Heart left ventricle (tissue), 16 donors: Measurements from ENCODE around the gene GPR148. TPM values are rescaled to one million over a fixed set of nuclear protein-coding genes. Genes with fewer than 3 reads are reported as not detected.

Source experiments
- ATAC-seq, 4 donors: fragments of 200-7000 bp; cut with Tn5 transposase; one replicate each; pipeline ENCODE4 v1.9.1; 2020 to 2022; ENCODE audit warnings: moderate library complexity in 4 of 4, mild to moderate bottlenecking in 3 of 4, moderate number of reproducible peaks in 1 of 4
- DNase-seq, 5 donors: peaks; one replicate each; pipeline ENCODE4 v3.0.0-alpha.2; 2020
- H3K27ac ChIP-seq, 12 donors: fragments of 200-600 bp; sonication (generic) in 4 of 12; one replicate each; pipeline versions ENCODE4 v1.5.0 to v1.8.0; 2016 to 2022; ENCODE audit warnings: mild to moderate bottlenecking in 2 of 12
- H3K27me3 ChIP-seq, 9 donors: fragments of 200-600 bp; sonication (generic) in 2 of 9; one replicate each; pipeline versions ENCODE4 v1.5.1 to v1.8.0; 2016 to 2022; ENCODE audit warnings: mild to moderate bottlenecking in 3 of 9
- H3K36me3 ChIP-seq, 9 donors: fragments of 200-600 bp; sonication (generic) in 2 of 9; one replicate each; pipeline versions ENCODE4 v1.5.0 to v1.8.0; 2018 to 2022; ENCODE audit warnings: mild to moderate bottlenecking in 2 of 9
- H3K4me1 ChIP-seq, 12 donors: fragments of 200-600 bp; sonication (generic) in 4 of 12; one replicate each; pipeline versions ENCODE4 v1.5.0 to v1.8.0; 2016 to 2022; ENCODE audit warnings: mild to moderate bottlenecking in 3 of 12
- H3K4me3 ChIP-seq, 12 donors: fragments of 200-600 bp; sonication (generic) in 4 of 12; one replicate each; pipeline versions ENCODE4 v1.5.0 to v1.8.0; 2017 to 2022; ENCODE audit warnings: mild to moderate bottlenecking in 9 of 12, moderate library complexity in 4 of 12
- H3K9me3 ChIP-seq, 12 donors: fragments of 200-600 bp; sonication (generic) in 4 of 12; one replicate each; pipeline versions ENCODE4 v1.5.0 to v1.8.0; 2016 to 2022; ENCODE audit warnings: mild to moderate bottlenecking in 1 of 12
- CTCF ChIP-seq, 12 donors: fragments of 200-600 bp; sonication (generic) in 4 of 12; IDR thresholded peaks; one replicate each; pipeline versions ENCODE4 v1.5.0 to v1.8.0; 2018 to 2022; ENCODE audit warnings: antibody characterized with exemption in 12 of 12, mild to moderate bottlenecking in 5 of 12
- POLR2A ChIP-seq, 2 donors: fragments of 450-650 bp; IDR thresholded peaks; one replicate each; pipeline ENCODE4 v1.6.1; 2017; ENCODE audit warnings: antibody characterized with exemption in 2 of 2, mild to moderate bottlenecking in 2 of 2, moderate library complexity in 2 of 2
- WGBS, 4 donors: extraction: QIAGEN DNeasy Blood & Tissue Kit in 2 of 4; methylation state at CpG; one replicate each; pipeline versions ENCODE4 v1.1.5 to v1.1.7; 2013 to 2018; 5-methylcytosine and 5-hydroxymethylcytosine counted together
- intact Hi-C, 10 donors: fragments of 100-400 bp; cut with DNase I; formaldehyde crosslinking; loops; one replicate each; pipeline versions ENCODE4 v1.11.1 to v1.14.2; 2022
- polyA plus RNA-seq, 2 donors: library from polyadenylated mRNA; stranded (reverse); fragments of 200-250 nt; gene quantifications; one replicate each; pipeline ENCODE4 v1.2.3, GENCODE V29; 2013
- total RNA-seq, 9 donors: library from RNA; depleted of rRNA in 2 of 9; stranded (reverse); fragments of >200 nt in 2 of 9; fragmentation: NEBNext Ultra II Directional in 3 of 9; extraction: Animal tissue kit (Norgen Biotek cat#: 25700) in 3 of 9; gene quantifications; one replicate each; pipeline versions ENCODE4 v1.1.0 to v1.2.4, GENCODE V29; 2016 to 2023
- donor health status: ischemic (EF 13 %, LVEDD 7.1; RV severe dilation, severe dysfunction).
- donor health status: healthy with polysubstance abuse.
- donor health status: DM: no; HTN: yes; CAD: no.
- donor health status: DM: no; HTN: no; CAD: no.
- donor health status: ischemic (EF 25% LVEDD 6.9; RV normal size, moderate dysfunction).
- donor health status: ischemic (EF 25% LVEDD 5.7; RV mildly dilated, moderate dysfunction).
- donor health status: healthy.
- donor health status: DM: yes; HTN: yes; CAD: no.
- donor health status: ischemic (EF 35%, LVEDD 5.7; RV mildly dilated, moderate dysfunction).
- donor health status: nonischemic (EF 11% LVEDD 7.7; RV severe dilation, severe dysfunction).
- donor health status: DM: yes; HTN: yes; CAD: no.
- donor health status: PGD.
- donor health status: ischemic (EF 29% LVEDD 5.4; RV normal size, mild dysfunction).
- donor health status: nonischemic (EF 23%, LVEDD 6.1; RV moderate dilation, normal function).

The GPR148 gene
- total and polyA plus RNA-seq, 11 donors = not detected

- TF ChIP-seq POLR2A (IDR thresholded peaks at IDR 0.05) = no peak
- TF ChIP-seq CTCF (IDR thresholded peaks at IDR 0.05) = no peak
- Histone ChIP-seq H3K27ac (no peak overlapping the region), H3K4me1 (no peaks in the 10 kb centered on the region), H3K36me3 (no peaks in the 10 kb centered on the region), H3K4me3 (no peak overlapping the region), H3K9me3 (no peaks in the 10 kb centered on the region), H3K27me3 (peaks cover 0 to 41% (median 0%) of the 10 kb centered on the region in 9 donors)
- ATAC-seq = no peak
- 61 to 70% (median 62%) methylated on average over 2 to 7 of the region's 7 CpGs for WGBS, 4 donors
- intact Hi-C loops = no loop called here
- no peak for DNase-seq
Measured at GRCh38 chr2:130767408-130767775, 38.5 kb downstream of the GPR148 start.

GRCh38 chr2:130768191-130768855 is 39.5 kb downstream of the GPR148 start:
- H3K27me3 ChIP-seq = peaks cover 0 to 35% (median 0%) of the 10 kb centered on the region in 9 donors
- intact Hi-C loops = no loop called here
- H3K9me3 ChIP-seq = peaks cover 0 to 6% (median 0%) of the 10 kb centered on the region in 12 donors
- H3K4me3 ChIP-seq = no peak overlapping the region
- ATAC-seq (no peak), DNase-seq (no peak)
- TF ChIP-seq POLR2A (IDR thresholded peaks at IDR 0.05) (no peak), CTCF (IDR thresholded peaks at IDR 0.05) (no peak)
- no peaks in the 10 kb centered on the region for H3K36me3 ChIP-seq
- H3K27ac ChIP-seq = no peak overlapping the region
- no peaks in the 10 kb centered on the region for H3K4me1 ChIP-seq
- WGBS, 4 donors = 76 to 82% (median 79%) methylated on average over 16 to 17 of the region's 17 CpGs

DNA sequence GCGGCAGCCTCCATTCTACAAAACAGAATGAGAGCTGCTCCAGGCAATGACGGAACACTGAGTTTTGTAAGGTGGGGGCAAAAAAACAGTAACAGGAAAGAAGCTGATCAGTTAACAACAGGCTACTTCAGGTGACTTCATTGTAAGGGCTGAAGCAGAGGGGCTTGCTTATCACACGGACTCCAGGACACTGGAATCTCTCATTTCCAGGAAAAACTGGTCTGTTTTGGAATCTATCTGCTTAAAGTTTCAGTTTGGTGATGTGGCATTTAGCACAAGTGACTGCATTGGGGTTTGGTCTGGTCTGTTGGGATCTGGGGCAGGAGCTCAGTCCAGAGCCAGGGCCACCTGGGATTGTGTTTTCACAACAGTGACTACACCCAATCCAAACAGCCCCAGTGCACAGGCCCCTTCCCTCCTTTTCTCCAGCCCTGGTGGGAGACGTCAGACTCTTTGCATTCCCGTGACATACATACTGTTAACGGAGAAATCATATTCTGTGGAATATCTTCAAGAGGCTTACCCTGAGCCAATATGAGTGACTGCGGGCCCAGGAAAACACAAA is 40.6 kb downstream of the GPR148 start:
- no peak for TF ChIP-seq CTCF (IDR thresholded peaks at IDR 0.05)
- no peak for TF ChIP-seq POLR2A (IDR thresholded peaks at IDR 0.05)
- intact Hi-C loops = no loop called here
- Histone ChIP-seq H3K4me3 (no peak overlapping the region), H3K27me3 (peaks cover 0 to 31% (median 0%) of the 10 kb centered on the region in 9 donors), H3K9me3 (peaks cover 0 to 9% (median 0%) of the 10 kb centered on the region in 12 donors), H3K36me3 (no peaks in the 10 kb centered on the region), H3K4me1 (no peaks in the 10 kb centered on the region), H3K27ac (no peak overlapping the region)
- no peak for ATAC-seq
- DNase-seq = no peak
- WGBS, 4 donors = 59 to 64% (median 62%) methylated on average over 7 of the region's 7 CpGs

DNA sequence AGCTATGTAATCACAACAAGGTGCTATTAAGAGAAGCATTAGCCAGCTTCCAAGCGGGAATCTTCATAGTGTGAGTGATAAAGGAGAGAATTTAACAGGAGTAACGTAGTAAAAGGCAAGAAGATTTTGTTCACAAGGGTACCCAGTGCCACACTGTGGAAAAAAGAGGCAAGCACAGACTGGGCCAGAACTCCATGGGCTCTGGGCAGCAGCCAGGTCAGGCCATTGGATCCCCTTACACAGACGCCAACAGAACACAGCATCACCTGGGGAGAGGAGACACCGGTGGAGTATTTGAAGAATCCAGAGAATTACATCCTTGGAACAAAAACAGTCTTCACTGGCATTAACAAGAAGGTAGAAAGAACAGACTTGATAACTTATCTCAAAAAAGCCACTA is 47.7 kb downstream of the GPR148 start:
- Histone ChIP-seq H3K27ac (no peak overlapping the region), H3K27me3 (peaks cover 0 to 5% (median 0%) of the 10 kb centered on the region in 9 donors), H3K4me1 (no peaks in the 10 kb centered on the region), H3K9me3 (peaks cover 0 to 9% (median 0%) of the 10 kb centered on the region in 12 donors), H3K36me3 (no peaks in the 10 kb centered on the region), H3K4me3 (no peak overlapping the region)
- 33 to 38% (median 35%) methylated on average over 4 of the region's 4 CpGs for WGBS, 4 donors
- intact Hi-C loops = loop anchor here in 1 of 10 donors (10.0 kb wide), 1 partner anchor 82 kb away; no protein-coding TSS in a partner anchor
- DNase-seq = no peak
- TF ChIP-seq POLR2A (IDR thresholded peaks at IDR 0.05) = no peak
- TF ChIP-seq CTCF (IDR thresholded peaks at IDR 0.05) = peak in 3 of 12 donors; percentile 9 to 11 (median 10)
- peak in 2 of 4 donors; percentile 45 to 71 for ATAC-seq
